Suprapubic skin (tissue), 4 donors: ENCODE measurements around the gene GALNT9. TPM values are rescaled to one million over a fixed set of nuclear protein-coding genes. Genes with fewer than 3 reads are reported as not detected.

Source experiments
- DNase-seq, 2 donors: peaks; one replicate each; pipeline ENCODE4 v3.0.0-alpha.2; 2019; ENCODE audit warnings: low spot score in 2 of 2
- H3K27ac ChIP-seq: fragments of 200-600 bp; sonication (generic); one replicate; pipeline ENCODE4 v1.5.1; 2019
- H3K27me3 ChIP-seq: fragments of 200-600 bp; sonication (generic); one replicate; pipeline ENCODE4 v1.5.1; 2019
- H3K36me3 ChIP-seq: fragments of 200-600 bp; sonication (generic); one replicate; pipeline ENCODE4 v1.5.1; 2019
- H3K4me1 ChIP-seq: fragments of 200-600 bp; sonication (generic); one replicate; pipeline ENCODE4 v1.5.1; 2019
- H3K4me3 ChIP-seq: fragments of 200-600 bp; sonication (generic); one replicate; pipeline ENCODE4 v1.5.1; 2019; ENCODE audit warnings: mild to moderate bottlenecking
- H3K9me3 ChIP-seq: fragments of 200-600 bp; sonication (generic); one replicate; pipeline ENCODE4 v1.5.1; 2019
- EP300 ChIP-seq: sonication (generic); formaldehyde crosslinking; IDR thresholded peaks from one replicate; pipeline ENCODE4 v1.6.1; 2017; ENCODE audit warnings: antibody characterized with exemption
- POLR2A ChIP-seq, 2 donors: fragments of 450-650 bp; IDR thresholded peaks; one replicate each; pipeline ENCODE4 v1.6.1; 2017; ENCODE audit warnings: antibody characterized with exemption in 2 of 2, mild to moderate bottlenecking in 2 of 2, moderate library complexity in 2 of 2
- POLR2AphosphoS5 ChIP-seq, 3 donors: sonication (generic); formaldehyde crosslinking; IDR thresholded peaks; one replicate each; pipeline ENCODE4 v1.6.1; 2017; ENCODE audit warnings: antibody characterized with exemption in 3 of 3
- WGBS: methylation state at CpG from one replicate; pipeline ENCODE4 v1.1.5; 2018; 5-methylcytosine and 5-hydroxymethylcytosine counted together
- total RNA-seq, 4 donors: library from RNA; depleted of rRNA; stranded (reverse); fragments of >200 nt; gene quantifications; one replicate each; pipeline ENCODE4 v1.1.0, GENCODE V29; 2016
- TF ChIP-seq, protein P1 (sequence below), 2 donors: fragments of 200-600 bp in 1 of 2; fragments of 450-650 bp in 1 of 2; sonication (generic) in 1 of 2; IDR thresholded peaks; one replicate each; pipeline ENCODE4 v1.5.1; 2016 to 2019; ENCODE audit warnings: antibody characterized with exemption in 2 of 2, mild to moderate bottlenecking in 1 of 2, moderate library complexity in 1 of 2

The GALNT9 gene
- total RNA-seq, 4 donors from 2014 or later = not detected

DNA sequence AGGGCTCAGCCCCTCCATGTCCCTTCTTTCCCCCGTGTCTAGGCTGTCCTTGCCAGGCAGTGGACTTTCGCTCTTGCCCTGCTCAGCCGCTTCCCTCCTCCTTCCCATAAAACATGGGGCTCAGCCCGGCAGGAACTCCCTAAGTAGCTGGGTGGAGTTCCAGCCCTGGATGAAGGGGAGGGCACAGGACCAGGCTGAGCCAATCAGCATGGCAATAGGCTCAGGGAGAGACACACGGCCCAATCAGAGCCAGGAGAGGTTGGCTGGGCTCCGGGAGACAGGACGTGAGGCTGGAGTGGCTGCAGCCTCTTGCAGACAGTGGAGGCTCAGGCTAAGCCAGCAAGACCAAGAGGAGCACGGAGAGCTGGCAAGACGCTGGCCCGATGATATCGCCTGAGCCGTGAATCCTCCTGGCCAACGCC, 54.3 kb downstream of the GALNT9 start:
- peaks cover 13% of the 10 kb centered on the region for H3K4me1 ChIP-seq
- WGBS = 65% methylated on average over 6 of the region's 13 CpGs
- peaks cover 96% of the 10 kb centered on the region for H3K27me3 ChIP-seq
- TF ChIP-seq, protein P1, sequence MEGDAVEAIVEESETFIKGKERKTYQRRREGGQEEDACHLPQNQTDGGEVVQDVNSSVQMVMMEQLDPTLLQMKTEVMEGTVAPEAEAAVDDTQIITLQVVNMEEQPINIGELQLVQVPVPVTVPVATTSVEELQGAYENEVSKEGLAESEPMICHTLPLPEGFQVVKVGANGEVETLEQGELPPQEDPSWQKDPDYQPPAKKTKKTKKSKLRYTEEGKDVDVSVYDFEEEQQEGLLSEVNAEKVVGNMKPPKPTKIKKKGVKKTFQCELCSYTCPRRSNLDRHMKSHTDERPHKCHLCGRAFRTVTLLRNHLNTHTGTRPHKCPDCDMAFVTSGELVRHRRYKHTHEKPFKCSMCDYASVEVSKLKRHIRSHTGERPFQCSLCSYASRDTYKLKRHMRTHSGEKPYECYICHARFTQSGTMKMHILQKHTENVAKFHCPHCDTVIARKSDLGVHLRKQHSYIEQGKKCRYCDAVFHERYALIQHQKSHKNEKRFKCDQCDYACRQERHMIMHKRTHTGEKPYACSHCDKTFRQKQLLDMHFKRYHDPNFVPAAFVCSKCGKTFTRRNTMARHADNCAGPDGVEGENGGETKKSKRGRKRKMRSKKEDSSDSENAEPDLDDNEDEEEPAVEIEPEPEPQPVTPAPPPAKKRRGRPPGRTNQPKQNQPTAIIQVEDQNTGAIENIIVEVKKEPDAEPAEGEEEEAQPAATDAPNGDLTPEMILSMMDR (IDR thresholded peaks at IDR 0.05) = no peak
- no peak for TF ChIP-seq POLR2A (IDR thresholded peaks at IDR 0.05)
- TF ChIP-seq POLR2AphosphoS5 (IDR thresholded peaks at IDR 0.05) = no peak
- no peak for TF ChIP-seq EP300
- DNase-seq = no peak
- no peaks in the 10 kb centered on the region for H3K9me3 ChIP-seq
- no peak overlapping the region for H3K4me3 ChIP-seq
- no peak overlapping the region for H3K27ac ChIP-seq
- no peaks in the 10 kb centered on the region for H3K36me3 ChIP-seq

DNA sequence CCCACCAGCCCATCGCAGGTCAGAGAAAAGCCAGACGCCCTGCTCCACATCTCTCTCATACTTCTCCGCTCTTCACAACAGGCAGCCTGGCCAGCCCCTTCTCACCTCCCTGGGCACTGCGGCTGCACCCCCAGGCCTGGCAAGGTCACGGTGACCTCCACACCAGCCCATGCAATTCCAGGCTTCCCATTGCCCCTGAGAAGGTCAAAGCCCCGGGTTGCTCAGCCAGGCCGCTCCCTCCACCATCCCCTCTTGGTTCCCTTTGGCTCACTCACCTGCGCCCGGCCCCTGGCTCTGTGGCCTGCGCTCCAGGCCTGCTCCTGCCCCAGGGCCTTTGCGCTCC, 55.4 kb downstream of the GALNT9 start:
- DNase-seq = no peak
- Histone ChIP-seq H3K4me1 (peaks cover 13% of the 10 kb centered on the region), H3K36me3 (no peaks in the 10 kb centered on the region), H3K4me3 (no peak overlapping the region), H3K27me3 (peaks cover 94% of the 10 kb centered on the region), H3K9me3 (no peaks in the 10 kb centered on the region), H3K27ac (no peak overlapping the region)
- TF ChIP-seq, protein P1 (IDR thresholded peaks at IDR 0.05) = no peak
- TF ChIP-seq POLR2A (IDR thresholded peaks at IDR 0.05) = no peak
- no peak for TF ChIP-seq EP300
- no peak for TF ChIP-seq POLR2AphosphoS5 (IDR thresholded peaks at IDR 0.05)
- 77% methylated on average over 11 of the region's 11 CpGs for WGBS

DNA sequence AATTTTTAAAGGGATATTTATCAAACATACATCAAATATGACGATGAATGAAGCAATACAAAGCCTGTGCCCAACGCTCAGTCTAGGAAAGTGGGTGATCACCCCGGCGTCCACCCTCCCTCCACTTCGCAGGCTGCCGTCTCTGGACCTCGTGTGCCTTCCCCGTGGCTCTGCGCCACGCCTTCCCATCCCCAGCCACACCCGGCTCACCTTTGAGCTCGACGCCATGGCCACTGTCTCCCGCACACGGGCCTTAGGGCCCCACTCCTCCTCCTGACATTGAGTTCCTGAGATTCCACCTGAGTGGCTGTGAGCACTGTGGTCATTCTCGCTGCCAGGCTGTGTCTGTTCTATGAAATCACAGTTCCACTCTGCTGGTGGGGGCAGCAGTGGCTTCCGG, 56.7 kb downstream of the GALNT9 start:
- Histone ChIP-seq H3K27me3 (peaks cover 86% of the 10 kb centered on the region), H3K27ac (no peak overlapping the region), H3K36me3 (no peaks in the 10 kb centered on the region), H3K9me3 (no peaks in the 10 kb centered on the region), H3K4me3 (no peak overlapping the region), H3K4me1 (peaks cover 8% of the 10 kb centered on the region)
- TF ChIP-seq, protein P1 (IDR thresholded peaks at IDR 0.05) = no peak
- TF ChIP-seq POLR2AphosphoS5 (IDR thresholded peaks at IDR 0.05) (no peak), EP300 (no peak), POLR2A (IDR thresholded peaks at IDR 0.05) (no peak)
- WGBS = 81% methylated on average over 17 of the region's 17 CpGs
- DNase-seq = no peak

DNA sequence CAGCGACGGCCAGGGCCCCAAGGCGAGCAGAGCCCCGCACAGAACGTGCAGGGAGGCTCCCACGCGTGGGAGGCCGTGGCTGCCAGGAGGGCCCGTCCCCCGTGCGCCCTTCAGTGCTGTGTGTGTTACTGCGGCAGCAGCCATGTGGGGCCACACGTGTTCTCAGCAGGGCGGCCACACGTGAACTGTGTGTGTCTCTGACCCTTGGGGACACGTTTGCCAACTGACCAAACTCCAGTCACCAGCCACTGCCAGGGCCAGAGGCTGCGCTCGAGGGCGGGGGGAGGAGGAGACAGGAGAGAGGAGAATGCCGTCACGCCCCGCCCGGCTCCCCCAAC, 57.7 kb downstream of the GALNT9 start:
- H3K9me3 ChIP-seq = no peaks in the 10 kb centered on the region
- H3K27ac ChIP-seq = no peak overlapping the region
- DNase-seq = no peak
- H3K27me3 ChIP-seq = peaks cover 76% of the 10 kb centered on the region
- H3K4me1 ChIP-seq = no peaks in the 10 kb centered on the region
- WGBS = no CpG with 5 or more reads among the region's 23 CpGs
- no peak for TF ChIP-seq POLR2A (IDR thresholded peaks at IDR 0.05)
- no peak for TF ChIP-seq POLR2AphosphoS5 (IDR thresholded peaks at IDR 0.05)
- TF ChIP-seq EP300 = no peak
- TF ChIP-seq, protein P1 (IDR thresholded peaks at IDR 0.05) = no peak
- no peak overlapping the region for H3K4me3 ChIP-seq
- H3K36me3 ChIP-seq = no peaks in the 10 kb centered on the region

DNA sequence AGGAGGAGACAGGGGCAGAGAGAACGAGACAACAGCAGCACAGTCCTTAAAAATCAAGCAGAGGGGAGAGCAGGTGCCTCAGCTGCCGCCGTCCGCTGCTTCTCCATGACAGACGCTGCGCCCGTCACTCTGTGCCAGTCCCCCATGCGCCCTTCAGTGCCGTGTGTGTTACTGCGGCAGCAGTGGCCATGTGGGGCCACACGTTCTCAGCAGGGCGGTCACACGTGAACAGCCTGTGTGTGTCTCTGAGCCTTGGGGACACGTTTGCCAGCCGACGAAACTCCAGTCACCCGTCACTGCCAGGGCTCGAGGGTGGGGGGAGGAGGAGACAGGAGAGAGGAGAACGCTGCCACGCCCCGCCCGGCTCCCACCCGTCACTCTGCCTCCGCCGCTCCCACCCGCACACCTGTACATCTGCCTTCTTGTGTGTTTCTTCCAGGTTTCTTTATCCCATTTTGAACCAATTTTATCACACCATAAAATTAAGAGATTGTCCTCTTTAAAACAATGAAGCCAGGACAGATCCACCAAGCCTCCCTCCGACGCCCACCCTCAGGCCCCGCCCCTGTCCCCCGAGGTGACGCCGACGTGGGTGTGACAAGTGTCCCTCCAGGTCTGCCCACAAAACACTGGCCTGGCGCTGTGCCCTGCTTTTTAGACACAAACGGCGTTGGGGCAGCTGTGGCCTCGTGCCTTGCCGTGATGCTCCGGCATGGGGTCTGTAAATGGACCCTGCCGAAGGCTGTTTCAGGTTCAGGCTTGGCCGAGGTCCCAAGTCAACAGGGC, 58.2 kb downstream of the GALNT9 start:
- 74% methylated on average over 26 of the region's 41 CpGs for WGBS
- H3K27me3 ChIP-seq = peaks cover 75% of the 10 kb centered on the region
- no peaks in the 10 kb centered on the region for H3K4me1 ChIP-seq

More for the DNA sequence above, 58.2 kb downstream of the GALNT9 start:
- Histone ChIP-seq H3K9me3 (no peaks in the 10 kb centered on the region), H3K27ac (no peak overlapping the region), H3K4me3 (no peak overlapping the region), H3K36me3 (no peaks in the 10 kb centered on the region)
- DNase-seq = no peak
- TF ChIP-seq EP300 (no peak), POLR2AphosphoS5 (IDR thresholded peaks at IDR 0.05) (no peak), POLR2A (IDR thresholded peaks at IDR 0.05) (no peak)
- TF ChIP-seq, protein P1 (IDR thresholded peaks at IDR 0.05) = no peak
